HG02870 (cell line): ENCODE measurements around the gene PCK1.
"Not testable (repeated sequence)": the region's sequence is repeated elsewhere in the genome, so short reads cannot be mapped to it uniquely, and the experiment has no call there.

ENCODE experiments used
- ATAC-seq: cut with Tn5 transposase; IDR thresholded peaks from one replicate; pipeline ENCODE4 v1.9.1; 2021; ENCODE audit warnings: mild to moderate bottlenecking, moderate library complexity; ENCODE audit not compliant: unreplicated experiment

The PCK1 gene

DNA sequence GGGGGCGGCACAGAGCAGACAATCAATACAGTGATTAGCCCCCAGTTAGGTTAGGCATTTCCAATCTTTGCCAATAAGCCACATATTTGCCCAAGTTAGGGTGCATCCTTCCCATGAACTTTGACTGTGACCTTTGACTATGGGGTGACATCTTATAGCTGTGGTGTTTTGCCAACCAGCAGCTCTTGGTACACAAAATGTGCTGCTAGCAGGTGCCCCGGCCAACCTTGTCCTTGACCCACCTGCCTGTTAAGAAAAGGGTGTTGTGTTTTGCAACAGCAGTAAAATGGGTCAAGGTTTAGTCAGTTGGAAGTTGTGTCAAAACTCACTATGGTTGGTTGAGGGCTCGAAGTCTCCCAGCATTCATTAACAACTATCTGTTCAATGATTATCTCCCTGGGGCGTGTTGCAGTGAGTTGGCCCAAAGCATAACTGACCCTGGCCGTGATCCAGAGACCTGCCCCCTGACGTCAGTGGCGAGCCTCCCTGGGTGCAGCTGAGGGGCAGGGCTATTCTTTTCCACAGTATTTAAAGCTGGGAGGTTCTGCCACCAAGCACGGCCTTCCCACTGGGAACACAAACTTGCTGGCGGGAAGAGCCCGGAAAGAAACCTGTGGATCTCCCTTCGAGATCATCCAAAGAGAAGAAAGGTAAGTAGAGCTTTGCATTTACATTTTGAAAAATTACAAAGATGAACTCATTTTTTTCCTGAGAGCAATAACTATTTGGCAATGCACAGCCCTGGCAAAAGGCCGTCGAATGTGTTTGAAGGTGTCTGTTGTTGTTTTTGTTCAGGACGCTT, at the start of gene PCK1:
TSS of gene PCK1 (plus strand) at position 557 of the 802 bp plus-strand sequence. CDS start 302 bp downstream, outside the sequence.
- ATAC-seq, result no peak

DNA sequence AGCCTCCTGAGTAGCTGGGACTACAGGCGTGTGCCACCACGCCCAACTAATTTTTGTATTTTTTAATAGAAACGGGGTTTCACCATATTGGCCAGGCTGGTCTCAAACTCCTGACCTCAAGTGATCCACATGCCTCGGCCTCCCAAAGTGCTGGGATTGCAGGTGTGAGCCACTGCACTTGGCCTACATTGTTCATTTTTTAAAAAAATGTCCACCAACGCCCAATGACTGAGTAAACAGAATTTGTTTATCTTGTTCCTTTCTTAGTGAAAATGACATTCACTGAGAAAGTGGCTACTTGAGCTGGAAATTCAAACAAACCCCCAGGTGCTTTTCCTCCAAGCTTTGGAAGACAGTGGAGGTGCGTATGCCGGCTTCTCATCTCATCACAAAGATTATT, 49.2 kb upstream of the PCK1 start:
- not testable (repeated sequence) for ATAC-seq

DNA sequence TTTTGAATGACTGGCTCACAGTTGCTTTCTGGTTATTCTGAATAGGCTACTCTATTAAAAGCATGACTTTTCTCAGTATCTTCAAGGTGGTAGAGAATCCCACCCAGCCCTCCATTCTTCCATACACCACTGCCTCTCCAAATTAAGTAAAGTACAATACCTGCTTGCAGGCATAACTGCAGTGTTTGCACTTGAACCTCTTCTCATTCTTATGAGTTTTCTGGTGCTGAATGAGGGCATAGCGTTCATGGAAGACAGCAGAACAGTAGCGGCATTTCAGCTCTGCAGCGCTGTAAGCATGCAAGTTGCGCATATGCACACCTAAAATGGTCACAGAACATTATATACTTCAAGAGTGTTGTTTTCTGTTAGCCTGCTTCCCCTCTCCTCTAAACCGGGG, 48.5 kb upstream of the PCK1 start:
- ATAC-seq, result no peak

DNA sequence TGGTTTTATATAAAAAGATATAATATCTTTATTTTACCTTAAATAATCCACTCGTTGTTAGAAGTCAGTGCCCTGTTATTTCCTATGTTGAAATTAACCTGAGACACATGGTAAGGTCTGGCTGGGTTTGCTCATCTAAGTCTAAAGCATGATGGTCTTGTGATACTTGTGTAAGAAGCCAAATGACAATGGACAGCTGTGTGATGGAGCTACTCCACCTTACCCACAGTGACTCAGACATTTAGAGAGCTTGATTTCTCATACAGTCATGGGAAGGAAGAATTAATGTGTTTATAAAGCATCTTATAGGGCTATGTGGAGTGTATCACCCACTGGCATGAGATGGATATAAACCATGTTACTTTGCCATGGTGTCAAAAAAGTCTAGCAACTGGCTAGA, 47.7 kb upstream of the PCK1 start:
- ATAC-seq, result no peak

DNA sequence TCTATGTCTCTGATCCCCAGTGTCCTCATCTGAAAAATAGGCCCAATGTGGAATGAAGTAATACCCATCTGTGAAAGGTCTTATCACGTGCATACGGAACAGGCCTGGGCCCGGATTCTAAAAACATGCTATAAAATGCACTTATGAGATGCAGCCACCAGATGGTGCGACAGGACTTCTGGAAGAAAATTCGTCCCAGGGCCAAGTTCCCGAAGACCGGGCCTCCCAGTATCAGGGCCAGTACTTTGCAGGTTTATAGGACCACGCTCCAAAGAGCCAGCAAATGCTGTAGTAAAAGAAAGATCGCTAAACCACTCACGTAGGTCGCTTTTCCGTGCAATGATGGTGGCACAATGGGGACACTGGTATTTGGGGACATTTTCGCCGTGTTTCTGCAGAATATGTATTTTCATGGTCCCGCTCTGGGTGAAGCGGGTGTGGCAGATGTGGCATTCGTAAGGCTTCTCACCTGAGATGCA, 46.6 kb upstream of the PCK1 start:
- ATAC-seq, result no peak

DNA sequence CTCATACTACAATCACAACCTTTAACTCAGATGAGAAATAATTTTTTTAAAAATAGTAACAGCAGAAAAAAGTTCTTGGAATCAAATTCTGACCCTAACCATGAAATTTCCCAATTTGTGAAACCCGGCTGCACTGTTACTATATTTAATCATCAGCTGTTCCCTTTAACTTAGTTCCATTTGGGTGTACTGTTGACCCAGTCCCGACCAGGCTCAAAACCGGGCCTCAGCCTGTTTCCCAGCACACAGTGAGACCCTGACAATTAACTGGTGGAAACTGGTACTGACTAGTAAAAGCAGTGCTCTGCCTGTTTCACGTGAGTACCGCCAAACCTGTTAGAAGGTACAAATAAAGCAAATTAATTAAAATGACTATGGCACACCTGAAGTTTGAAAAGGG, 43.0 kb upstream of the PCK1 start:
- ATAC-seq, result no peak

DNA sequence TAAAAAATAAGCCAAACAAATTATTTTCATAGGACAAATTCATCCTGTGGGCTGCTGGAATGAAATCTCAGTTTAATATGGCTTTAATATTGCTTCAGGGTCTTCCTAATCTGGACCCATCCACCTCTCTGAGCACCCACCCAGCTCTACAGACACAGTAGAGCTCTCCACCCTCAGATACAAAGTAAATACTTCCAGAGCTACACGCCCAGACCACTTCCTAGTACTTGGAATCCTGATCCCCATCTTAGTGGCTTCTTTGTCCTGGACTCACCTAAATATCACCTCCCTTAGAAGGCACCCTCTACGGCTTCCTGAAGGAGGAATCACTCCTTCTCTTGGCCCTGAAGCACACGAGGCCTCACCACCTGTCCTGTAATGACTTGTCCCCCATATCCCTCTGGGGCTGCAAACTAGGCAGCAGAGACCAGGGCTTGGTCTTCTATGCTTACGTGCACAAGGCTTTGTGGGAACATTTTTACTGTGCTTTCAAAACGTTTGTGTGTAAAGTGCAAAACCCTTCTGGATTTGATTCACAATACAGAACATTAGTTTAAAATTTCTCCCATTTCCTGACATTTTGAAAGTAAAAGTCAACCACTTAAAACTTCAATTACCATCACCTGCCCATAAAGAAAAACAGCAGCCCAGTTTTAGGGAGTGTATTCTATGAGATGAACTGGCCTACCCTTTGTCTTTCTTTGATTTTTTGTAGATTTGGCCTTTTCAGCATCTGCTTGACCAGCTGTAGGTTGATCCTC, 38.4 kb upstream of the PCK1 start:
- peak; percentile 61 for ATAC-seq

DNA sequence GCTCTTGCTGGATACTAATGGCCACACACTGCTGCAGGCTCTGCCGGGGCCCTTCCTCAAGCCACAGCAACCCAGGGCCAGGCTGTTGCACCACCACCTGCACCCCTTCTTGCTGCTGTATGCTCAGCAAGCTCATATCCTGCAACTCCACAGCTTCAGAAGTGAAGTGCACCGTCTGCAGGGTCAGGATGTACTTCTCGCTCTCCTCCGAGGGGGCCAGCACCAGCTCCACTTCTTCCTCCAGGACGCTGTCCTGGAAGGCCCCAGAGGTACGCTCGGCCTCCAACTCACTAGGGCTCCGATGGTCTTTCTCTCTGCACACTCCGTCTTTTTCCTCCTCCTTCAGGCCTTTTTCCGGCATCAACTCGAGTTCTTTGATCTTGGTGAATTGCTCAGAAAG, 37.1 kb upstream of the PCK1 start:
- ATAC-seq, result no peak

DNA sequence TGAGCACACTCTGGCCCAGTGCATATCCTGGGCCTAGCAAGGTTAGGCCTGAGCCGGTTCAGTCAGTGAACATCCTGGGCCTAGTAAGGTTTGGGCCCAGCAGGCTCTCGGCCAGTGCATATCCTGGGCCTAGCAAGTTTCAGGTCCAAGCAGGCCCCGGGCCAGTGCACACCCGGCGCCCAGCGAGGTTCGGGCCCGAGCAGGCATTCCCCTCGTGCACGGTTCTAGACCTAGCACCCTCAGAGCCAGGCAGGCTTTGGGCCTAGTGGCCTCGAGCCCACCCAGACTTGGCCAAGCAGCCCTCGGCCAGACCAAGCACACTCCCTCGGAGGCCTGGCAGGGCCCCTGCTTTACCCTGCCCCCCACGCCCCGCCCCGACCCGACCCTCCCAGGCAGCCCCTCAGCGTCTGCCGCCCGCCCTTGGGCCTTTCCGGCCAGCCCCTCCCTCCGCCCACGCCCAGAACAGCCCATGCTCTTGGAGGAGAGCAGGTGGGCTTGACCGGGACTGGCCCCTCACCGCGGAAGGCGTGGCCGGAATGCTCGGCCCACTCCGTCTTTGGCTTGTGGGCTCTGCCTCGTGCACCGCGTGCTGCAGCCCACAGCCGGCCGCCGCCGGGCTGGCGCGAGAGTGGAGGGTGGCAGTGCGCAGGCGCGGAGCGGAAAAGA, 36.3 kb upstream of the PCK1 start, which contains the start of gene CTCFL:
TSS of gene CTCFL (minus strand) at position 630 of the 666 bp plus-strand sequence. CDS start 935 bp downstream, outside the sequence.
- no peak for ATAC-seq

DNA sequence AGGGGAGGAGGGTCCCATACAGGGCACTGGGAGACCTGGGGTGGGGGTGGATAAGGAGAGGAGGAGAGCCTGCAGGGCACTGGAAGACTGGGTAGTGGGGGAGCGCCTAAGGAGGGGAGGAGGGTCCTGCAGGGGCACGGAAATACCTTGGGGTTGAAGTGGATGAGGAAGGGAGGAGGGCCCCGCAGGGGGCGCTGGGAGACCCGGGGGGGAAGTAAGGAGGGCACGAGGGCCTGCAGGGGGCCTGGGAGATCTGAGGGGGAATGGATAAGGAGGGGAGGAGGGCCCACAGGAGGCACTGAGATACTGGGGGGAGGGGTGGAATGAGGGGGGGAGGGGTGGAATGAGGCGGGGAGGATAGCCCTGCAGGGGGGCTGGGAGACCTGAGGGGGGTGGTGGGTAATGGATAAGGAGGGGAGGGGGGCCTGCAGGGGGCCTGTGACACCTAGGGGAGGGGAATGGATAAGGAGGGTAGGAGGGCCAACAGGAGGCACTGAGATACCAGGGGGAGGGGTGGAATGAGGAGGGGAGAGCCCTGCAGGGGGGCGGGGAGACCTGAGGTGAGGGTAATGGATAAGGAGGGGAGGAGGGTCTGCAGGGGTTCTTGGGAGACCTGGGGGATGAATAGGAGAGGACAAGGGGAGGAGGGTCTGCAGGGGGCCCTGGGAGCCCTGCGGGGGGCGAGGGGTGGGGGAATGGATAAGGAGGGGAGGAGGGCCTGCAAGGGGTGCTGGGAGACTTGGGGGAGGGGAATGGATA, 35.4 kb upstream of the PCK1 start:
- no peak for ATAC-seq

DNA sequence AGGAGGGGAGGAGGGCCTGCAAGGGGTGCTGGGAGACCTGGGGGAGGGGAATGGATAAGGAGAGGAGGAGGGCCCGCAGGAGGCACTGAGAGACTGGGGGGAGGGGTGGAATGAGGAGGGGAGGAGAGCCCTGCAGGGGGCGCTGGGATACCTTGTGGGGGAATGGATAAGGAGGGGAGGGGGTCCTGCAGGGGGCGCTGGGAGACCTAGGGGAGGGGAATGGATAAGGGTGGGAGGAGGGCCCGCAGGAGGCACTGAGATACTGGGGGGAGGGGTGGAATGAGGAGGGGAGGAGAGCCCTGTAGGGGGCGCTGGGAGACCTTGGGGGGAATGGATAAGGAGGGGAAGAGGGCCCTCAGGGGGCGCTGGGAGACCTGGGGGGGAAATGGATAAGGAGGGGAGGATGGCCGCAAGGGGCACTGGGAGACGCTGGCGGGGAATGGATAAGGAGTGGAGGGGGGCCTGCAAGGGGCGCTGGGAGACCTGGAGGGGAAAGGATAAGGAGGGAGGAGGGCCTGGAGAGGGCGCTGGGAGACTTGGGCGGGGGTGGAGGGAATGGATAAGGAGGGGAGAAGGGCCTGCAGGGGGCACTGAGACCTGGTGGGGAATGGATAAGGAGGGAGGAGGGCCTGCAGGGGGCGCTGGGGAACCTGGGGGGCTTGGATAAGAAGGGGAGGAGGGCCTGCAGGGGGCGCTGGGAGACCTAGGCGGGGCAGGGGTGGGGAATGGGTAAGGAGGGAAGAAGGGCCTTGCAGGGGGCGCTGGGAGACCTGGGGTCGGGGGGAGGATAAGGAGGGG, 34.6 kb upstream of the PCK1 start:
- ATAC-seq, result no peak

DNA sequence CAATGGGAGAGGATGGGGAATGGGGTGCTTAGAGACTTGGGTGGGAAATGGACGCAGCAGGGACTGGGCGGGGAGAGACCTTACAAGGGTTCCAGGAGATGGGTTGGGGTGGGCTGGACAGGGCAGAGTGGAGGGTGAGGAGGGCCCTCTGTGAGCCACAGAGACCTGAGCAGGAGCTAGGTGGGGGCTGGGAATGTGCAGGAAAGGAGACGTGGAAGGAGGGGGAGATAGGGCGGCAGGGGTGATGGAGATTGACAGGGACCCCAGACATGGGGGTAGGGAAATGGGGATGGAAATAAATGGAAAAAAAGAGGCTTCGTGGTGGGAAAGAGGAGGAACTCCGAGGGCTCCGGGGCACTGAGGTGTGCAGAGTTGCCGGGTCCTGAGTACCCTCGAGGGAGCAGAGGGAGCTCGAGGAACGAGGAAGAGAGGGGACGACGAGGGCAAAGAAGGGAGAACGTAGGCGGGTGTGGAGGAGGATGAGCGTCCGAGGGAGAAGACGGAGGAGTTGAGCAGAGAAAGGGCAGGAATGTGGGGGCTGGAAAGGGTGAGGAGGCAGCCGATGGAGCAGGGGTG, 33.9 kb upstream of the PCK1 start:
- ATAC-seq, result no peak

DNA sequence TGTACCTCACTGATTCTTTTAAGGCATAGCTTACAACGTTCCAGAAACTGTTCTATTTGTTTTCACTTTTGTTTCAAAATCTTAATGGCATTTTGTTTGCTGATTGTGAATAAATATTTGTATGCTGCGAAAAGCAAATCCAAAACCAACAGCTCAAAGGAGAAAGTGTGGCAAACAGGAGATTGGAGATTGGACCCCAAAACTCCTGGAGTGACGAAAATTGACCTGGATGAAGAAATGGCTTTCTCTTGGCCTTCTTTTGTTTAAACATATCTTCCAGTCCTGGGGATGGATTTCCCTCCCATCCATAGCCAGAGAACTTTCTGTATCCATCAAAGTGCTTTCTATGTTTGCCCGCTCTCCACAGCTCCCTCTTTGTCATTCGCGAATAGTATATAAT, 33.2 kb upstream of the PCK1 start:
- no peak for ATAC-seq

DNA sequence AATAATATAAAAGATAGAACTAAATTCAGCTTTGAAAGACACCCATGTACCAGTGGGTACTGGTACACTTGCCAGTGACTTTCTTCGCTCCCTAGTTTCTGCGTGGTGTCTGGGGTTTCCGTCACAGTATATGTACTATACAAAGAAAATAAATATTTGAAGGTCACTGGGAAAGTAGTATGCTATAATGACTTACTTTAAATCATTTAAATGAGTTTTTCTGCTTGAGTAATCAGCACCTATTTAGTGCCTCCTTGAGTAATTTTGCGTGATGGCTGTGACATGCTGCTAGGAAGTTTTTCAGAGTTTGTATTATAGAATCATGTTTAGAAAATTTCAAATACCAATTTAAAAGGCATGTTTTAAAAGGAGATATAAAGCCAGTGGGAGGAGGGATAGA, 32.8 kb upstream of the PCK1 start:
- no peak for ATAC-seq

DNA sequence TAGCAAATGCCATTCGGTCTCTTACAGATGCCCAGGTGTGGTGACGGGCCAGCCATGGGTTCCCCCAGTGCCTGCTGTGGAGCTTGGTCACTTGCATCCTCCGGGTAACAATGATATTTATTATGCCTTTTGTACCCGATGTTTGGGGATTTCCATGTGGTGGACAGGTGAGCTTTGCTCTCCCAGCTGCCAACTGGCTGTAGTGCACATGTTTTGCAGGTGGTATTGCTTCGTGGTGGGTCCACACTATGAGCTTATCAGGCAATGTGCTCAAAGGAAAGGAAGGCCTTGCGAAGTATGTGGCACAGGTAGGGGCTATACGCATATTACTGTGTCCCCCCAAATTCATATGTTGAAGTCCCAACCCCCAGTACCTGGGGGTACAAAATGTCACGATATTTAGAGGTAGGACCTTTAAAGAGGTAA, 31.7 kb upstream of the PCK1 start:
- ATAC-seq, result no peak

DNA sequence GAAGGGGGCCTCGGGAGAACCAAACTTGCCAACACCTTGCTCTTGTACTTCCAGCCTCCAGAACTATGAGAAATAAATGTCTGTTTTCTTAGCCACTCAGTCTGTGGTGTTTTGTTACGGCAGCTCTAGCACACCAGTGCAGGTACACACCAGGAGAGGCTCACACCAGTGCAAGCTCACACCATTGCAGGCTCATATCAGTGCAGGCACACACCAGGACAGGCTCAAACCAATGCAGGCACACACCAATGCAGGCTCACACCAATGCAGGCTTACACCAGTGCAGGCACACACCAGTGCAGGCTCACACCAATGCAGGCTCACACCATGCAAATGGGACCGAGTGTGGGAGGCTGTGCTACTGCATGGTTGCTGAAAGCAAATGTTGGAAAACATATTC, 31.1 kb upstream of the PCK1 start:
- ATAC-seq, result no peak

DNA sequence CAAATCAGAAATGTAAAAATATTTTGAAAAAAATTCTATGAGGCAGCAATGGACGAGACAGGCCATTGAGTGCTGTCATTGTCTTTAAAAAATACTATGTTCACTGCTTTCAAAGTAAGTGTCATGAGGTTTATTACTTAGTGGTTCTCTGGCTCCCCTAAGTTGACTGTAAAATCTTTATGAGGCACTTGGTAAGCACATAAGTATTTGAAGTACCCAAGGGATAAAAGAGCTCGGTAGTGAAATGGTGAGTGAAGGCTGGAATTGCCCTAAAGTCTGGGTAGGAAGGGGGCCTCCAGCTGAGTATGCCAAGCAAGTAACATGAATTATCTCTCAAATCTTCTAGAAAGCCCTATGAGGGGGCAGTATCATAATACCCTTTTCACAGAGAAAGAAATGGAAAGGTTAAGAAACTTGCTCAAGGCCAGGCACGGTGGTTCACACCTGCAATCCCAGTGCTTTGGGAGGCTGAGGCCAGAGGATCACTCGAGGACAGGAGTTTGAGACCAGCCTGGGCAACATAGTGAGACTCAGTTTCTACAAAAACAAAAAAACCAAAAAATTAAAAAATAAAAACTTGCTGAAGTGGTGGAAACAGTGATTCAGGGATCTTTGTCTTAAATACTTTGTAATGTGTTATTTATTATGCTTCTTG, 30.5 kb upstream of the PCK1 start:
- no peak for ATAC-seq

DNA sequence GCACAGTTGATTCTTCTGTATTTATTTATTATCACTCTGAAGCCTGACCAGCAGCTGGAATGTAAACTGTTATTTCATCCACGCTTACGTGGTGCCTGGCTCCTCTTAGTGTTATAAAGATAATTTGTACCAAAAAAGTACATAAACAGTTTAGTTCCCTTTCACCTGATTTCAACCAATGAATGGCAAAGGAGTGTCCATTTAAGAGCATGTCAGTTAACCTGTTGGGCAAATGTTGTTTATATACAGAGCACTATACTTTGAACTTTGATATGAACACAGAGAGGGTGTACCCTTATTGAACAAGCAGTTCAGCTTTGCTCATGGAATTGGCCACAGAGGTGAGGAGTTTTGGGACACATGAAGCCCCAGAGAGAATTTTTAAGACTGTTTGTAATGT, 28.8 kb upstream of the PCK1 start:
- no peak for ATAC-seq

DNA sequence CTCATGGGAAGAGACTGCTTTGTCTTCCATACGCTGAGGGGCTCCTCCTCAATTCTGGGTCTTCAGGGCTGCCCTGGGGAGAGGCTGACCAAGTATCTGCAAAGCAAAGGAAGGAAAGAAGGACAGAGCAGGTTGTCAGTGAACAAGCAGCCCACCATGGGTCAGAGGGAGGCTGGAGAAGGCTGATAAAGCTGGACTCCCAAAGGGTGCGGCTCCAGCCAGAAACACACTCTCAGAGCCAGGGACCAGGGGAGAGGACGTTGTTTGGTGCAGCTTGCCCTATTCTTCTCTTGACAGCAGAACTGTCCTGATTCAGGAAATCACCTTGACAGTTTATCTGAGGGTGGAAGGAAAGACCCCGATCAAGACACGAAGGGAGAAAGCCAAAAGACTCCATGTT, 25.6 kb upstream of the PCK1 start:
- no peak for ATAC-seq
